Activated CD8-positive, alpha-beta memory T cell treated with anti-CD3 and anti-CD28 coated beads, Interleukin-2, amount 50 U/mL, for 4 hours (primary cell): ENCODE data around the gene HOXB7.

Experiments used
- DNase-seq: peaks from one replicate; pipeline ENCODE4 v3.0.0-alpha.2; 2020

The HOXB7 gene

DNA sequence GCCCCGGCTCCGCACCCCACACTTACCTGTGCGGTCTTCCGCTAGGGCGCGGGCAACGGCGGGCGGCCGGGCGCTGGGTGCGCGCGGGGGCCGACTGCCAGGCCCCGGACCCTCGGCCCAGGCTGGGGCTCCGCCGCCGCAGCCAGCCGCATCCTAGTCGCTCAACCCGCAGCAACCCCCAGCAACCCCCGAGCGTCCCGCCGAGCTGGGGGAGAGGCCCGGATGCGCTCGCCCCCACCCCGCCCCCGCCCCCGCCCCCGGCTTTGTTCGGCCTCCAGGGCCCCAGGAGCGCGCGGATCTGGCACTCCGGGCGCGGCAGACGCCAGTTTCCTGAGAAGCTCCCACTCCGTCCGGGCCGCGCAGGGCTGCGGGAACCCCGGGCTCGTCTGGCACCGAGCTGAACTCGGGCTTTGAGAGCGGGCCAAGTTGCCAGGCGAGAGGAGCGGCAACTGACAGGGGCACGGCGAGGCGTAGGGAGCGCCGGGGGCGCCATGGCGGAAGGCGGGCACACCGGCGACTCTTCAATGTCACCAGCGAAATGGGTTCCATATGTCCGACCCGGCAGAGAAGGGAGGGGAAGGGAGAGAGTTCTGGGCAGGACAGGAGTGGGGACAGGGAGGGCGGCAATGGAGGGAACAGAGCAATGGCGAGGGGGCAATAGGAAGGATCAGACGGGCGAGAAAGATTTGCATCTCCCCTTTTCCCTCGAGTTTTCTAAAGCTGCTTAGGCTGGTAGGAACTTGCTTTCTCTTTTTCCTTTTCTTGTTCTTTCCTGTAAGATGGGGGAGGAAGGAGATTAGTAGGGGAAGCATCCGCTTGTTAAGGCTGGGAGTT, 46.4 kb downstream of the HOXB7 start:
- no peak for DNase-seq

DNA sequence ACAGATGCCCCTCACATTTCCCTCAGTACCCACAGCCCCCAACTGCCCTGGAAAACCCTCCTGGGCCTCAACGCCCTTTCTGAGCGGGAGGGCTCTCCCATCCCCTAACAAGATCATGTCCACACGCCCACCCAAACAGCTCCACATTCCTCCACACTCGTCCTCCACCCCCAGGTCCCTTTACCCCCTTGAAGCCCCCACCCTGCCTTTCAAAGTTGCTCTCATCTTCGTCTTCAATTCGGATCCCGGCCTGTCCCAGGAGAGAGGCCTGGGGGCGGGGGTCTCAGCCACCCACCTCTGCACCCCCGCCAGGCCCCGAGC, 47.0 kb downstream of the HOXB7 start:
- DNase-seq: no peak

DNA sequence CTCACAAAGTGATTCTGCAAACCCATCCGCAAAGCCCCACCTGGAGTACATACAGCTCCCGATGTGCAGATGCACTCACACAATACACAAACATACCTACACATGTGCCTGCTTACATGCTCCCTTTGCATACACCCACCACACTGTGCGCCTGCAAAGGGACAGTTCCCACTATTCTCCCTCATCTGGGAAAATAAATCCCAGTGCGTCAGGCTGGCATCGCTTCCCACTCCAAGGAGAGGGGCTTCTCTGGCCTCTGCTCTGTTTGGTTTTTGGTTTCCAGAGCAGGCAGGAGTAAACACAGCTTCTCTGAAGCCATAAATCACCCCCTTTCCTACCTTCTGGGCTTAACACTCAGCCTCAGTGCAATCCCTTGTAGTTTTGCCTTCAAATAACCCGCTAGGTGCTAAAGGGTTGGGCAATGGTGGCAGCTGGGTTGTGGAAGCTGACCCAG, 47.4 kb downstream of the HOXB7 start:
- DNase-seq: no peak

DNA sequence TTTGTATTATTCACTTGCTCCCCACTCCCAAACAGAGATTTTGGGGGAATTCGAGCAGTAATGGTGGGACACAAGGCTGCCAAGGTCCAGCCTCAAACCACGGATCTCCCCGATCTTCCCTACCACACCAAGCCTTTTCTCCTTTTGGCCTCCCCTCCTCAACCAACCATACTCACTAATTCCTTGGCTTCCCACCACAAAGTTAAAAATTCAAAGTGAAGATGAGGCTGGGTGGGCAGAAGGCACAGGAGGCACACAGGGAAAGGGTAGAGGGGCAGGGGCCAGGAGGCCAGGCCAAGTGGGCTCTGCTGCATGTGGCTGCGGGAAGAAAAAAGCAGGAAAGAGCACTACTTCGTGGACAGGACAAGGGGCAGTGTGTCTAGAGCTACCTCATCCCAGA, 47.9 kb downstream of the HOXB7 start:
- DNase-seq: no peak

DNA sequence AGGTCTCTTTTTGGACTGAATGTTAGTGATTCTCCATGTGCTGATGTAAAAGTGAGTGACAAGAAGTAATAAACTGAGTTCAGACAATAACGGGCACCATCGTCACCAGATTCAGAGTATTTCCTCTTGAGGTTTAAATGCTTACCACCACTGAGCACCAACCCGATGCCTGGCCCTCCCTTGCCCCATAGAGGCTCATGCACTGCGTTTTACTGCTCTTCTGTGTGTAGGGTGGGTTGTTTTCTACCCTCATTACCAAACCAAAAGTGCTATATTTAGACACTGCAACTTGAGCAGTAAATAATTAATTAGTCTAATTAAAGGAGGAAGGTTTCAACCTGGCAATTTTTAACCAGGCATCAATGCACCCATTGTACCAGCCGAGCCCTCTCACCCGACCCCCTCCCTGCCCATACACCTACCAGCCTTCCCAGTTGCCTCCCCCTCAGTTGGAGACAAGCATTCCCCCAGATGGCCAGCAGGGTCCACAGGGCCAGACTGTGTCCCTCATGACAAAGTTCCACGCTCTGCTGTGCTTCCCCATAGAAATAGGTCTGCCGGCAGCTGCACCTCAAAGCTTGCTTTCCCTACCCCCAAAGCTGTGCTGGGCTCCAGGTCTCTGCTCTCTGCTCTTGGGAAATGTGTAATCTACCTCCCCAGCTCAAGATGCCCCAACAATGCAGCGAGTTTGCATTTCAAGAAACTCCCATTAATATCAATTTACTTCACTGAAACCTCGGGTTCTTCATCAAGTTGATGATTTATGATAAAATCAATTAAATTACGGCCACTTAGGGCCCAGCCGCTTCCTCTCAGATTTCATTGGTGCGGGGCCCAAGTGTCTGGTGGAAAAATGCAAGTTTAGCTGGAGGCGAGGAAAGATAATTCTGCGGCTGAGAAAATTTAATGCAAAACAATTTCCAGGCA, 48.7 kb downstream of the HOXB7 start:
- no peak for DNase-seq

DNA sequence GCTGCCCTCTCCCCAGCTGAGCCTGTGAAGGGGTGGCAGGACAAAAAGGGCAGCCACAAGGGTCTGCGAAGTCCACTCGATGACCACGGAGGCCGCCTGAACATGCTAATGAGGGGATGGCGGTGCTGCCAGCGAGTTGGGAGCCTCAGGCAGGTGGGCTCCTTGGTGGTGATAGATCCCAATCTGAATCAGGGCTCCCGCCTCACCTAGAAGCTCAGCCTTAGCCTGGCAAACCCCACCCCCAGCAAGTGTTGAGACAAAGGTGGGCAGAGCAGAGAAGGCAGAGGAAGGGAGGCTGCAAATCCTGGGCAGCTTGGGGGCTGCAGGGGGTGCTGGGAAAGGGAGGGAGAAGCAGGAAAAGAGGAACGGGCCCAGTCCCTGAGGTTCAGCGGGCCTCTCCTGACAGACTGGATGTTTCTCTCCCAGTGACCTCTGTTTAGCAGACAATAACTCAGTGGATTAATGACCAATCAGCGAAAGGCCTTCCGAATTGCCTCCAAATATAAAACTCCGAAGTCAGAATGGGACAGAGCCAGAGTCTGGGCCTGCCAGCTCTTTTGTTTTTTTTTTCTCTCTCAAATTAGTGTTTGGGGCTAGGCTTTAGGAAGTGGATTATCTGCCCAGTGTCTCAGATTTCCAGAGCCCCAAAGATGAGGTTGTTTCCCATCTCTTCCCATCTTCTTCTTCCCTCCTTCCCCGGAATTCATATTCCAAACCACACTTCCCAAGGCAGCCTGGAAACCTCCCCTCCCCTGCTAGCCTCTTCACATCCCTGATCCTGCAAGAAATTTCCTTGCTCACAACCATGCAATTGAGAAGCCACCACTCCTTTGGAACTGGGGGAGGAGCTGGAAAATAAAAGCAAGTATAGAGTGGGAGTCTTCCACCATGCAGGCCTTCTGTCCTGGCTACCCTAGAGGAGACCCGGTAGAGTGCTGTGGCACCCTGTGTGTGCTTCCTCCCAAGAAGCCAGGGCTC, 50.7 kb downstream of the HOXB7 start:
- no peak for DNase-seq

DNA sequence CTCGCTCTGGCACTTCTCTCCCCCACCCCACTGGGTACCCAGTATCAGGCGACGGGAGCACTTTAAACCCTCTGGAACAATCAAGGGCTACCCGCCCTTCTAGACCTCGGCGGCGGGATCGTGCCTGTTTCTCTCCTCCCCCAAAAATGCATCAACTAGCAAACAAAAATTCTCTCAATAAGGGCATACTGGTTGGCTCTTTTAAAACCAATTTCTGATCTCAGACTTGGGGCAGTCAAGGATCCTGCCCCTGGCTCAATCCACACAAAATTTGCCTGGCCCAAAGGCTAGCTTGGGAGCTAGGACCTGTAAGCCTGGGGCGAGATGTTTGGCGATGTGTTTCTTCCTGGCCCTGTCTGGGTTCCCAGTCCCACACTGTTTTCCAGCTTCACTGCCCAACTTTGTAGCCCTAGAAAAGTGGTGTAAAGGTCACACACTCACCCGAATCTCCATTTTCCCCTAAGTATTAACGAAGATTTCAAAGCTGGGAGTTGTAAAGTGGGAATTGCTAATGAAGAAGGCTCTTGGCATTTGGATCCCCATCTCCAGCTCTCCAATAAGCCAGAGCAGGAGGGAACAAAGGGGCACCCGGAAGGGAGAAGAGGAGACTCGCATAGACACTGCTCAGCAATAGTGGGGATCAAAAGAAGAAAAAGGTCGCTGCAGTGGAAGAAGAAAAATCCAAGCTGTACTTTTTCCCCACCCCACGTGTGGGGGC, 51.5 kb downstream of the HOXB7 start:
- DNase-seq: no peak

DNA sequence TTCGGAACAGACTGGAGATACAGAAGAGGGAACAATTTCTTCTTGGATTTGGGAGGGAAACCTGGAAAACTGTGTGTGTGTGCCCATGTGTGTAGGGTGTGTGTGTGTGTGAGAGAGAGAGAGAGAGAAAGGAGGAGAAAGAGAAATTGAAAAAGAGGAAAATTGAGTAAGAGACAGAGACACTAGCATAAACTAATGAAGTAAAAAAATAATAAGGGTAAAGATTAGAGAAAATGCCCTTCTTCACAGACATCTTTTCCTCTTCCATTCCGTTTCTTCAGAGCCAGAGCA, 52.0 kb downstream of the HOXB7 start:
- no peak for DNase-seq

DNA sequence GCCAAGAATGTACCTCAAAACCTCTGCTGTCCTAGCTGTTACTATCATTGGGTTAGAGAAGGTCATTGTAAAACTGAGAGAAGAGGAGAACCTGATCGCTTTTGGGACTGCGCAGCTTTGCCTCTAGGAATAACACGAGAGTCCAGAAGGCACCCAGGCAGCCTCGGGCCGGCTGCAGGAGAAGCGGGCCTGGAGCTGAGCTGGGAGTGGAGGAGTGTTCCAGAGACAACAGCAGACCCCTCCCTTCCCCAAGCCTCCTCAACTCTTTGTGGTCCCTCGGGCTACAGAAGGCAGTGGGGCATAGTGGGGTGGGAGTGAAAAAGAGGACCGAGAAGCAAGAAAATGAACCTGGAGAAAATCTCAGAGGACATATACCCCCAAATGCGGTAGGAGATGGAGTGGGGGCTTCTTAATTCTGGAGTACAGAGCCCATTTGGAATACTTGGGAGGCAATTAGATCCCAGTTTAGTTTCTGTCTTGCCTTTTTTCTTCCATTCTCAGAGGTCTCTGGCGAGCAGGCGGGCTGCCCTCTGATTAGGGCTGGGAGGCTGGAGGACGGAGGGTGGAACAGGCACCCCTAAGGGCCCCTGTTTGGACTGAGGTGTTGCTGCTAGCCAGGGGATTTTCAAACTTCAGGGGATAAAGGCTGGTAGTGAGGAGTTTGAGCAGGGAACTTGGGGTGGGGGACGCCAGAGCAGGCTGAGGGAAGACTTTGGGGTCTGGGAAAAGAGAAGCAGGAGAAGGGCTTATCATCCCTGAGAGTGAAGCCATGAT, 52.6 kb downstream of the HOXB7 start:
- no peak for DNase-seq
